Measurements from ENCODE around the gene ADAMTS10.
"Not testable (repeated sequence)": the region's sequence is repeated elsewhere in the genome, so short reads cannot be mapped to it uniquely, and the experiment has no call there.

ADAMTS10 gene

GRCh38 chr19:8610041-8610935 lies at the start of gene ADAMTS10:
Gene ADAMTS10, minus strand, starts transcription at chr19:8610715. Its CDS starts 5,005 bp downstream, at chr19:8605710.
- peak; percentile 71 for DNase-seq

GRCh38 chr19:8659905-8660304 lies 49.4 kb upstream of the ADAMTS10 start:
- DNase-seq = no peak

DNA sequence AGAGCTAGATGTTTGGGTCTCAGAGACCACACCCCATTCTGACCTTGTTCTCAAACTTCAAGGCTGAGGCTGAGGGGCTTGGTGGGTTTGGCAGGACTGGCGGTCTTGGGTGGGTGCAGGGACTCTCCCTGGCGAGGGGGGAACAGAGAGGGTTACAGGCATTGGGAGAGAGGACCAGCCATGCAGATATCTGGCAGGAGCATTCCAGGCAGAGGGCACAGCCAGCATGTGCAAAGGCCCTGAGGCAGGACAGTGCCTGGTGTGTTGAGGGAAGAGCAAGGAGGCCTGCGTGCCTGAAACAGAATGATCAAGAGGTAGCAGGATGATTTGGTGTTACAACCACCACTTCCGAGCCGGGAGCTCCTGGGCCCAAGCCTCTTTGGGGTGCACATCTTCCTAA lies 47.4 kb upstream of the ADAMTS10 start:
- DNase-seq = no peak

GRCh38 chr19:8655340-8655709 lies 44.8 kb upstream of the ADAMTS10 start:
- DNase-seq = no peak

DNA sequence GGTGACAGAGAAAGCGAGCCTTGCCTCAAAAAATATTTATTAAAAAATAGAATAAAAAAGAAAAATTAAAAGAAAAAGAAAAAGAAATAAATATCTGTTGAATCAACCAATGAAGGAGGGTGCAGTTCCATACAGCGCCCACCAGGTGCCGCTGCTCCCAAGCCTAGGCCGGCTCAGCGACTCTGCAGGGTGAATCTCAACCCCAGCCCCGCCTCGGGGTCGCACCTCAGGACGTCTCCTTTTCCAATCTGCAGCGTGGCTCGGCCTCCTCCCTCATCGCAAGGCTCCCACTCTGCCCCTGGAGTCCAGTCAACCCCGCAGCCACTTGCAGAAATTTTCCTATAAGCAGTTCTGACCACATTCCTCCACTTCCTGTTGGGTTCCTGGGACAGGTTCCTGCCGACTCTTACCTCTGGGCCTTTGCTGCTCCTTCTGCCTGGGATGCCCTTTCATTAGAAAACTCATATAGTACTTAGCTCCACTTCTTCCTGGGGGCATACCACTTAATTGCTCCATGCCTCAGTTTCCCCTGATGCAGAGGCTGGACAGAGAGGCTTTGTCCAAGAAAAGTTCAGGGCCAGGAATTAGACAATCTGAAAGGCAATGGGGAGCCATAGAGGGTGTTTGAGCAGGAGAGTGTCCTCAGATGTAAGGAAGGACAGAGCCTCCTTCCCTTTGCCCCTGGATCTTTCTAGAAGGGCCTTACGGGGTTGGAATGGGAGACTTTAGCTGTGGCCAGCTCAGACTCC lies 44.2 kb upstream of the ADAMTS10 start:
- DNase-seq = peak; percentile 83

- no peak for DNase-seq
Measured at GRCh38 chr19:8648240-8648639, 37.7 kb upstream of the ADAMTS10 start.

GRCh38 chr19:8643860-8644653 lies 33.5 kb upstream of the ADAMTS10 start:
- no peak for DNase-seq

- no peak for DNase-seq
Measured at GRCh38 chr19:8642561-8642960, 32.0 kb upstream of the ADAMTS10 start.

- DNase-seq = peak; percentile 85
Measured at GRCh38 chr19:8641908-8642547, 31.5 kb upstream of the ADAMTS10 start.

GRCh38 chr19:8641221-8641907 lies 30.8 kb upstream of the ADAMTS10 start:
- DNase-seq = no peak

DNA sequence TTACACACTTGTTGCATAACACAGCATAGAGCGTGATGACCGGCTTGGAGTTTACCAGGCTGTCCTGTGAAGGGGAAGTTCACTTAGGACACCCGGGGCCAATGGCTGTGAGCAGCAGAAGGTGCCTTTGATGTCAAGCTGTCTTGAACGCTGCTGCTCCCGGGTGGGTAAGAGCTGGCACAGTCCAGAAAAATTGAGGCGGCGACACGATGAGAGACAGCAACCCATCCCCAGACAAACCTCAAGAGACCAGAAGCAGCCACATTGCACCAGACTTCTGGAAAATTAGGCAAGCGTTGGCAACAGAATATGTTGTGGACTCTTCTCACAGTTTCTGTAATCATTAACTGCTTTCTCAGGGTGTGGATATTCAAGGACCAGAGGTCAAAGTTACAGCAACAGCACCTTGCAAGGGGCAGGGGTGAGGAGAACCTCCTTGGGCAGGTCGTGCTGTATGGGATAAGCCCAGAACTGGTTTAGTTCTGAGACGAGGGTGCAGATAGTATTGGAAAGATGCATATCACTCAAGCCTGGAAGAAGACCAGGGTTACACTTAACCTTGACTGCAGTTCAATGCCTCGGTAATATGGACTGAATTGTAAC lies 30.0 kb upstream of the ADAMTS10 start:
- no peak for DNase-seq

DNA sequence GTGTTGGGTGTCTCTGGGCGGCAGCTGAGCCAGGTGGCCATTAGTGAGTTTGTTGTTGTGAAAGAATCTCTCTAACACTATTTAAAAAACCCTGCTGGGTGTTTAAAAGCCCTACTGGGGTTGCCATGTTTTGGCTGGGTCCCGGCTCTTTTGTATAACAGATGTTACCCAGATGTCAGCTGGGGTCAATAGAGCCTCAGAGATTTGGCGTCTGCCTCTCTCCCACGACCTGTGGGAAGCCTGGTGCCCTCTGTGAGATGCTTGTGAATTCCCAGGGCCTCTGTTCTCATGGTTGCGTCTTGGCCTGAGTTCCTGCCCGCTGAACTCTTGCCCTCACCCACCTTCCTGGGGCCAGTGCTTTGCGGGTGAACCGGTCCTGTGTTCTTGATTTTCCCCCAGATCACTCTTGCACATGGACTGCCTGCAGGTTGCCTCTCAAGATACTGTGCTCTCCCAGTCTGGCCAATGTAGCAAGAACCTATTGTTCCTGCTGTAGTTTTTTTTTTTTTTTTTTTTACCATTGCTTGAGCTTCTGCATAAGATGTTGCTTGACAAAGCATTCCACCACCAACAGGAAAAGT lies 29.4 kb upstream of the ADAMTS10 start:
- DNase-seq = no peak

- peak; percentile 19 for DNase-seq
Measured at GRCh38 chr19:8638078-8638619, 27.6 kb upstream of the ADAMTS10 start.

DNA sequence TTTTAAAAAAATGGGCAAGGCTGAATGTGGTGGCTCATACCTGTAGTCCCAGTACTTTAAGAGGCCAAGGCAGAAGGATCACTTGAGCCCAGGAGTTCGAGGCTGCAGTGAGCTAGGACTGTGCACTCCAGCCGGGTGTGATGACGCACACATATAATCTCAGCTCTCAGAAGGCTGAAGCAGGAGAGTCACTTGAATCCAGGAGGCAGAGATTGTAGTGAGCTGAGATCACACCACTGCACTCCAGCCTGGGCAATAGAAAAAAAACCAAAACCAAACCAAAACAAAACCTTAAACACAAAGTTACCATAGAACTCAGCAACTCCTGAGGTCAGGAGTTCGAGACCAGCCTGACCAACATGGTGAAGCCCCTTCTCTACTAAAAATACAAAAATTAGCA lies 26.6 kb upstream of the ADAMTS10 start:
- not testable (repeated sequence) for DNase-seq

GRCh38 chr19:8635422-8635821 lies 24.9 kb upstream of the ADAMTS10 start:
- DNase-seq = no peak

- DNase-seq = no peak
Measured at GRCh38 chr19:8631425-8631819, 20.9 kb upstream of the ADAMTS10 start.

DNA sequence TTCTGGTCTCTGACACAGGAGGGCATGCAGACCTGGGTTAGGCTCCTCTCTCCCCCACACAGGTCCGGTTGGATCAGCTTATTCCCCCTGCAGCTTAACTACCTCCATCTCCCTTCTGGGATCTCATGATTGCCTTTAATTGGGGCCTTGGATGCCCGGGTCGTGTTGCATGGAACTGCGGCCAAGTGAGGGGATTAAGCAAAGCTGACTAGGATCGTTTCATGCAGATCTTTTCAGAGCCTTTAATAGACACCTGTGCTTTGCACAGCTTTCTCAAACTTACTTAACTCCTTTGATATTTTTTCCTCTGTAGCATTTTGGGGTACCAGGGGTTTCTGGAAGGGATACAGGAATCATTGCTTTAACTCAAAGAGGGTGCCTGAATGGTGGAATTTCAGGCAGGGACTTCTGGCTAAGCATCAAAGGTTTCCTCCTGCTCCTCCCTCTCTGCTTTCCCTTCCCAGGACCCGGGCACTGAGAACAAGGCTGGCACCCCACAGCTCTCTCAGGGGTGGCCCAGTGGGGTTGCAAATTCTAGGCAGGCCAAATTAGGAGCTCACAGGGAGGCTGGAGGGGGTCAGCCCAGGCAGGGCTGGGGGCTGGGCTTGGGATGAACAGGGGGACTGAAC lies 20.4 kb upstream of the ADAMTS10 start:
- DNase-seq = no peak

DNA sequence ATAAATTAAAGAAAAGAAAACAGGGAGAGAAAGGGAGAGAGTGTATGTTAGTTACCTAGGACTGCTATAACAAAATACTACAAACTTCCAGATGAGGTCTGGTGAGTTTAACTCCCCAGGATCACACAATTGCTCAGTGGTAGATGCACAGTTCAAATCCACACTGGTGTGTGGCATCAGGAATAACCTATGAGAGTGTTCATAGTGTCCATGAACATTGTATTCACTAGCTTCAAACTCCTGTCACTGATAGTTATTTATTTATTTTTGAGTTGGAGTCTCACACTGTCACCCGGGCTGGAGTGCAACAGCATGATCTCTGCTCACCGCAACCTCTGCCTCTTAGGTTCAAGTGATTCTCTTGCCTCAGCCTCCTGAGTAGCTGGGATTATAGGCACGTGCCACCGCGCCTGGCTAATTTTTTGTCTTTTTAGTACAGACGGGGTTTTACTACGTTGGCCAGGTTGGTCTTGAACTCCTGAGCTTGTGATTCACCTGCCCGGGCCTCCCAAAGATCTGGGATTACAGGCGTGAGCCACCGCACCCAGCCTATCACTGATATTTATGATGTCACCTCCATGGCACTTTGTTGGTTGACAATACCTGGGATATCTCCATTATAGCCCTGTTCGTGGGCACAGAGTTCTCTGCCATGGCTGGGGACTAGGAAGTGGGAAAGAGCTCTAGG lies 19.6 kb upstream of the ADAMTS10 start, which contains the start of gene NFILZ:
Gene NFILZ (plus strand): TSS at position 638 of the 688 bp plus-strand sequence. CDS start 46,133 bp downstream, outside the sequence.
- DNase-seq = no peak

DNA sequence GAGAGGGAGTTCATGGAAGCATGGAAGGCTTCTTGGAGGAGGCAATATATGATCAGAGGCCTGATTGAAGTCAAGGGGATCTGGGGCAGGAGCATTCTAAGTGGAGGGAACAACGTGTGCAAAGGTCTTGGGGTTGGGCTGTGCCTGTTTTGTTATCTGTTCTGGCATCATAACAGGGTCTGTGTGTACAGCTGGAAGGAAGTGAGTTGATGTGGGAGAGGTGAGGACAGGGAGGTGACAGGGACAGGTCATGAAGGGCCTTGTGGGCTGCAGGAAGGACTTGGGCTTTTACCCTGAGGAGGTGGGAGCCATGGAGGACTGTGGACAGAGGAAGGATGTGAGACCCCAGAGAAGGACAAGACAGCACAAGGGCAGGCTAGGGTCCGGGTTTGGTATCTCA lies 18.7 kb upstream of the ADAMTS10 start:
- DNase-seq = no peak

DNA sequence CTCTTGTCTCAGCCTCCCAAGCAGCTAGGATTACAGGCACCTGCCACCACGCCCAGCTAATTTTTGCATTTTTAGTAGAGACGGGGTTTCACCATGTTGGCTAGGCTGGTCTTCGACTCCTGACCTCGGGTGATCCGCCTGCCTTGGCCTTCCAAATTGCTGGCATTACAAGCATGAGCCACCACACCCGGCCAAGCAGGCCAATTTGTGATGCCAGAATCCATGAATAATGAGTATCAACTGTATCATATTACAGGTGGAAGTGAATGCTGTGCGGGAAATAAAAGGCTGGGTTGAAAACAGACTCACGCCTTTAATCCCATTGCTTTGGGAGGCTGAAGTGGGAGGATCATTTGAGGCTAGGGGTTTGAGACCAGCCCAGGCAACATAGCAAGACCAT lies 16.3 kb upstream of the ADAMTS10 start:
- DNase-seq = no peak

Measured in OCI-M1 (cell line).